ENCODE data around the gene INPP4A.

INPP4A gene

DNA sequence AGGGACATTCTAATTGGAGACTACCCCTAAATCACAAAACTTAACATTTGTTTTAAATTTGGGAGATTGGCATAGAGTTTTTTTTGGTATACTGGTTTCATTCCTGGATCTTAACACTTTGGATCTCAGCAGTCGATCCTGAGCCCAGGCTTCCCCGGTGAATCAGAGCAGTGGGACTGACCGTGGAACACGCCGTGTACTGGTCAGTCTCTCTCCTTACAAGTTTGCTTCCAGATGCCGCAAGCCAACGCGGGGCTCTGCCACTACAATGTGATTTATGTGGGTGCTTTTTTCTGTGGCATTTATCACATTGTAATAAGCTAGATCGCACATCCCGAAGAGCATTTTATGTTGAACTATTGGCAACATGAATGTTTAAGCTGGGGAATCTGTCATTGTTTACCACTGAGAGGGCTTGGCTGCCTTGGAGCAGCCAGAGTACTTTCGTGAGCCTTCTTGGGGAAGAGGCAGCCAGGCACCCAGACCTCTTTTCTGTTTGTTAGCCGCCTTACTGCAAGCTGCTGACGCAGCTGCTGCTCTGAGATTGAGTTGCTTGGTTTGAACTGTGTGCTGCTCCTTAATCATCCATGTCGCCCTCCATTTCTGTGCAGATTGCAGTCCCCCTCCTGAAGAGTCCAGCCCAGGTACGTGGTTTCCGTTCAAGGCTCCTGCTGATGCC, 114.3 kb downstream of the INPP4A start:
- H3K4me3 ChIP-seq (ENCODE audit: low read depth, low read length), result no peak overlapping the region

DNA sequence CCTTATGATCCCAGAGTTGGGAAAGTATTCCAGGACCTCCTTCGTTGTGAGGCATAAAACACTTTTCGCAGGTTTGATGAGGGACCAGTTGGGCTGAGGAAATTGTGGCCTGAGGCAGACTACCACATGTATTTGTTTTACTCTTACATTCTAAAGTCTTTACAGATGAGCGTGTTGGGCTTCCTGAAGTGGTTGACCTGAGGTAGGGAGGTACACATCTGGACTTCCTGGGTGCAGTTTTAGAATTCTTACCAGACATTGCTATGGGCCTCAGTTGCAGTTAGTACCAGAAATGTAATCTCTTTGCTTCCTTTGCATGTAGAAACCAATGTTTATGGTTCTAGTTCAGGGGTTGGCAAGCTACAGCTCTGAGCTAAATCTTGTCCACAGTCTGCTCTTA, 114.9 kb downstream of the INPP4A start:
- no peak overlapping the region for H3K4me3 ChIP-seq (ENCODE audit: low read depth, low read length)

DNA sequence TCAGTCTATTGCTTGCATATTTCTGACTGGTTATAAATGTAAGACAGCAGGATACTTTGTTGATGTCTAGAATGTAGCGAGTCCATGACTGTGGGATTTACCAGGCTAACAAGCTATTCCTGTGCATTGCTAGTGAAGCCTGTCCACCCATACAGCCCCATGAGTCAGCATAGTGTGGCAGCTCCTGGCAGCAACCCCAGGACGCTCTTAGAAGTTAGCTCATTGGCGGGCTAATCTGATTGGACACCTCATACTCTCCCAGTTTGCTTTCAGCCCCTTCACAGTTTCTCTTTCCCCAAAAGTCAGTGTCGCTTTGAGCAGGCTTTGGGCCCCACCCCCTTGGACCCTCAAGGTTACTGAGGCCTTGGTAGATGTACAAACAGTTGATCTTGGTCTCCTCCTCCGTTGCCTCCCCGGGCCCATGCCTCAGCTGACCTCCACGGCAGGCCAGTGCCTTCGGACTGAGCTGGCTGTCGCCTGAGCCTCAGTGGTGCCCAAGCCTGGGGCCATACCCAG, 115.7 kb downstream of the INPP4A start:
- no peak overlapping the region for H3K4me3 ChIP-seq (ENCODE audit: low read depth, low read length)

DNA sequence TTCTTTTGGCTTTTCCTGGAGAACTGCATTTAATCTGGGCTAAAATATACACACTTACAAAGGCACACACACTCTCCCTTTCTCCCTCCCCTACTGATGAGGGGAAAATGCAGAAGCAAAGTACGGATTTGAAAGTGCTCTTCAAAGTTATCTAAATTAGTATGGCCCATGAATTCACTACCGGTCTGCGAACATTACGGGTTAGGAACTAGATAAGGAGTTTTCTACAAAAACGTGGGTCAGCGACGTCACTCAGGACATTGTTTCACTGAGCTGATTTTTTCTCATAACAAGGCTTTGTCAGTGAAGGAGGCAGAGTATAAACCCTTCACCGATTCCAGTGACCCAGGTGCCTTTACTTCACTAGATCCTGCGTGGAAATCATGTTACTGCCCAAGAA, 116.4 kb downstream of the INPP4A start:
- H3K4me3 ChIP-seq (ENCODE audit: low read depth, low read length), result no peak overlapping the region

DNA sequence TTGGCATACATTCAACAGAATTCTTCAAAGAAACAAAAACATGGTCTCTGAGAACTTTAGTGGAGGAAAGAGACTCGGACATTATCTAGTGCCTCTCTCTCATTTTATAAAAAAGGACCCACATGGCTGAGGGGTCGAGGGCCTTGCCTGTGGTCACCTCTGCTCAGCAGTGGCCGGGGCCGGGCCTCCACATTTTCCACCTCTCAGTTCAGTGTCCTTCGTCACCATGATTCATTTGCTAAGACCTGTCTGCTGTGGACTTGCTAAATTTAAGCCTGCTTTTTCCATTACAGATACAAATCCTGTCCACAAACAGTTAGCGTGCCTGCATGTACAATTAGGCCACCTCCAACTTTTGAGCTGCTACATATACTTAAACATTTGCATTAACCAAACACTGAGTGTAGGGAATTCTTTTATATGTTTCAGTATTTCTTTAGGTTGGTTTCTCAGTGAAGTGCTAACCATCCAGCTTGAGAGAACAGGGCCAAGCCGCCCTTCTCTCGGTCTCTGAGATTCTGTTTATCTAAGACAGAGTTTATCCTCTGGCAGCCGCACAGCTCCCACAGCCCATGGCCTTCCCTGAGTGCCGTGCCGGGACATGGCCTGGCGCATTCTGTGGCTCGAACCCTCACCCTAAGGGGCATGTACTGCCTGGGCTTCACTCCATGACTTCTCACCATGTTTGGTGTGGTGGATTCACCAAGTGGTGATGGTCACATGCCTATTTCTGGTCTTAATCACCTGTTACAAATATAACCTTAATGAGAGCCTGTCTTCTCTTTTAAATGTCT, 117.4 kb downstream of the INPP4A start:
- H3K4me3 ChIP-seq (ENCODE audit: low read depth, low read length), result no peak overlapping the region

DNA sequence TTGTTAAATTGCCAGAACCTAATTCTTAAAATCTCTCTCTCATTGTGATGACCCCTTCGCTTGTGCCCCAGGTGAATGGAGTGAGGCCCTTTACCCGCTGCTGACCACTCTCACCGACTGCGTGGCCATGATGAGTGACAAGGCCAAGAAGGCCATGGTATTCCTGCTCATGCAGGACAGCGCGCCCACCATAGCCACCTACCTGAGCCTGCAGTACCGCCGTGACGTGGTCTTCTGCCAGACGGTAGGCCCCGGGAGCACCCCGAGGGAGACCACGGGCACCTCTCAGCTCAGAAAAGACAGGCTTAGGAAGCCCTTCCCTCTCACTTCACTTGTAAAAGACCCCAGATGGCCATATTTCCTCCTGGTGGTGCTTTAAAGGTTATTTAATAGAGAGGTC, 118.7 kb downstream of the INPP4A start:
- H3K4me3 ChIP-seq (ENCODE audit: low read depth, low read length), result no peak overlapping the region

DNA sequence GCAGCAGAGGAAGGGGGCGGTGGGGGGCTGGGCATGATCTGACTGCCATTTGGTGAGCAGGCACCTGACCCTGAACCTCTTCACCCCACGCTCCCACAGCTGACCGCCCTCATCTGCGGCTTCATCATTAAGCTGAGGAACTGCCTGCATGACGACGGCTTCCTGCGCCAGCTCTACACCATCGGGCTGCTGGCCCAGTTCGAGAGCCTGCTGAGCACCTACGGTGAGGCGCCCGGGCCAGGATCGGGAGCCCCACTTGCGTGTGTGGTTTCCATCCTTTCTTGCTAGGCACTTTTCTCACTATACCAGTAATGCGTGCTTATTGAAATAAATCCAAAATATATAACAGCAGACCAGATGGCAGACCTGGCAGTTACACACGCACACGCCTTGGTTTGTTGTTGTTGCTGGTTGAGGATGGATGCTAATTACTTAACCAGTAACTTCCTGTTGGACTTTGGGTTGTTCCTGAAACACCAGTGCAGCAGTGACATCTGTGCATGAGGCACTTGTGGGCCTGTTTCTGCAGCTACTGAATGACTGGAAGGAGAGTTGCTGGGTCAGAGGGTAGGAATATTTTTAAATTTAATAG, 120.0 kb downstream of the INPP4A start:
- no peak overlapping the region for H3K4me3 ChIP-seq (ENCODE audit: low read depth, low read length)

DNA sequence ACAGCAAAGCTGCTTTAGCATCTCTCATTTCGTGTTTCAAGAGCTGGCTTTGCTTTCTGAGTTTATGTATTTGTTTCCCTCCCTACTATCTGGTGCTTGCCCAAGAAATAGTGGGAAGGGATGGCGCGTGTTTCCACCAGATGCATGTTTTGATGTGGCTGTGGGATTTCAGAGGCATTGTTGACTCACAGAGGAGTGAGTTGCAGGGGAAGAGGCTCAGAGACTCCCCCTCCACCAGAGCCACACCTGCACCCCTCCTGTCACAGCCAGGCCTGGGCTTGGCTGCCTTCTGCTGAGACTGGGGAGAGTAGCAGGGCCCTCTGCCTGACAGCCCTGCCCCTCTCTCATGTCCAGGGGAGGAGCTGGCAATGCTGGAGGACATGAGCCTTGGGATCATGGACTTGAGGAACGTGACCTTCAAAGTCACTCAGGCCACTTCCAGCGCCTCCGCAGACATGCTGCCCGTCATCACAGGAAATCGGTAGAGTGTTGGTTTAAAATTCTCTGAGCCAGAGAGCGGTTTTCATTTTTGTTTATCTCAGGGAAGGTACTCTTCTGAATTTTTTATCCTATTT, 120.7 kb downstream of the INPP4A start:
- H3K4me3 ChIP-seq (ENCODE audit: low read depth, low read length), result no peak overlapping the region

DNA sequence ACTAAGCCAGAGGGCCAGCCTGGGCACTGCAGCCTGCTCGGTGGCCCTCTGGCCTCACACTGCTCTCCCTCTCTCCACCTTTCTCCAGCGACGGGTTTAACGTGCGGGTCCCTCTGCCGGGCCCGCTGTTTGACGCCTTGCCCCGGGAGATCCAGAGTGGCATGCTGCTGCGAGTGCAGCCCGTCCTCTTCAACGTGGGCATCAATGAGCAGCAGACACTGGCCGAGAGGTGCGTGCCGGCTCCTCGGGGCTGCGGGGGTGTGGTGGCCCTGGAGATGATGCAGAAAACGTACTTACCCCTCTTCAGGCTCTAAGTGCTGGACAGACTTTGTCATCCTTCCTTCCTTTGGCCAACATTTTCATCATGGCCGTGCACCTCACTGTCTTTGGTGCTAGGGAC, 121.3 kb downstream of the INPP4A start:
- H3K4me3 ChIP-seq (ENCODE audit: low read depth, low read length), result no peak overlapping the region

DNA sequence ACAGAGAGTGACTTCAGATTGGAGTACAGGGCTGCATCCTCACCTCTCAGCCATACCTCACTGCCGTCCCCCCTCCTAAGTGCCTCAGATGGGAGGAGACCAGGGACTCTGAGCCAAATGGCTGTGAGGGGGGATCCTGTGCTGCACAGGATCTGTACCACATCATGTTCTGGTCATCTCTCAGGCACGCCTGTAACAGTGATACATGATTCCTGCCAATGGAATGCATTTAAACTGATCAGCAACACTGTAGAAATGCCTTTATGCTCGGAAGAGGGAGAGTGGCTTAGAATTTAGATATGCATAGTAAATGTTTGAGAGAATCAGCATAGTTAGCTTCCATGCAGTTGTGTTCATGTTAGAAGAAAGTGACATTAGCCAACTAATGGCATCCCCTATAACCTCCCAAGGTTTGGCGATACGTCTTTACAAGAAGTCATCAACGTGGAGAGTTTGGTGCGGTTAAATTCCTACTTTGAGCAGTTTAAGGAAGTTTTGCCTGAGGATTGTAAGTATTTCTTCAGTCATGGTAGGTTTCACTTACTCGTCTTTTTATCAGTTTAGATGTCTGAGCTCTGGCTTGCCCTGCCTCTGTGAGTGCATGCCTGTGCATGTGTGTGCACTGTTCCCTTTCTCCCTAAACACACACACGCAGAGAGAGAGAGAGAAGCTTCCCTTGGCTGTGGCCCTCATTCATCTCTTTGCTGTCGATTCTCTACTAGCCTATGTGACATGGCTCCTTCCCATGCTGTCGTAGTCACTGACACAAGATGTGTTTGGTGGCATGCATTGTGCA, 123.7 kb downstream of the INPP4A start:
- no peak overlapping the region for H3K4me3 ChIP-seq (ENCODE audit: low read depth, low read length)

DNA sequence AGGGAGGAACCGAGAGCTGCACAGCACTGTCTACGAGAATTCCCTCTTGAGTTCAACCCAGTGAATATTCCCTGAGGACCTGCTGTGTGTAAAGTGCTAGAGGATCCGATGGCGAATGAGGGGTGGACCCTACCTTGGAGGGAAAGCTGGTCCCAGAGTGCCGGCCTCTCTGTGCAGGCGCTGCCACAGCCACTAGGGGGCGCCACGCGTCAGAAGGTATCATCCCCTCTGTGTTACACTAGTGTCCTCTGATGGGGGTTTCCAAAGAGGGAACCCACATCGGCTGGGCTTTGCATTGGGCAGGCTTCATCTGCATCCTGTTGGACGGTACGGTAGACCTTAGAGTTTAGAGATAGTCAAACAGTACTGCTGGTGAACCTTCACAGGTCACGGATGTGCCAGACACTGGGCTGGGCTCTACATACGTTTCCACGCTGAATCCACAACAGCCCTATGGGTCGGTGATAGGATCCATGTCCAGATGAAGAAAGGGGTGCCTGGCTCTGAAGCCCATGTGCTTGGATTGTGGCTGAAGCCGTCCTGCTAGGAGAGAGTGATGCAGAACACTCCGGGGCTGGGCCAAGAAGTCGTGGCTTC, 124.6 kb downstream of the INPP4A start:
- no peak overlapping the region for H3K4me3 ChIP-seq (ENCODE audit: low read depth, low read length)

DNA sequence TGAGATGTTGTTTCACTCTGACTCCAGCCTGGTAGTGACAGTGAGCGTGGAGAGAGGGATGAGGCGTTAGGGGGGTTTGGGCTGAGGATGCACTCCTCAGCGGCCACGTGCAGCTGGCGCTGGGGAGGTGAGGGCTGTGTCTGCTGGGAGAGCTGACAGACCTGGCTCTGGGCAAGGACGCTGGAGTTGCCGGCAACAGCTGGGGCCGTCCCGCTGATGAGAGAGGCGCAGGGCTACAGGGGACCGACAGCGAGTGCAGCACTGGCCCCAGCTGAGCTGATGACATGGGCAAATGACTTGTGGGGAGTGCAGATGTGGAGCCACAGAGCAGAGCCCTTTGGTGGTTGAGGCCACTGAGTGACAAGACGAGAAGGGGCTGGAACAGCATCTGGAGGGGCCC, 125.3 kb downstream of the INPP4A start:
- no peak overlapping the region for H3K4me3 ChIP-seq (ENCODE audit: low read depth, low read length)

DNA sequence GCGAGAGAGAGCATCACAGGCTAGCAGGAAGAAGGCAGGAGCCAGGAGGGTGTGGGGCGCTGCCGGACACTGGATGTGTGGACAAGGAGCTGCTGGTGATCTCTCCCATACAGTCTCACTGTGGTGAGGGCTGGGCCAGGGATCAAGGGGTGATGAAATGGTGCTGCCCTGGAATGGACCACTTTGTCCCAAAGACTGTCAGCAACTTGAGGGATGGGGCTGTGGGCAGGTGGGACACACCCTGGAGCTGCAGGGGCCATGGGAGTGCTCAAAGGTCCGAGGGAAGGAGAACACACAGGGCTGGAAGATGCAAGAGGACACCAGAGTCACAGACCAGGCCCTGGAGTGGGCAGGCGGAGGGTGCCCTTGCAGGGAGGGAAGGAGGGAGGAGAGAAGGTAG, 125.7 kb downstream of the INPP4A start:
- H3K4me3 ChIP-seq (ENCODE audit: low read depth, low read length), result no peak overlapping the region

DNA sequence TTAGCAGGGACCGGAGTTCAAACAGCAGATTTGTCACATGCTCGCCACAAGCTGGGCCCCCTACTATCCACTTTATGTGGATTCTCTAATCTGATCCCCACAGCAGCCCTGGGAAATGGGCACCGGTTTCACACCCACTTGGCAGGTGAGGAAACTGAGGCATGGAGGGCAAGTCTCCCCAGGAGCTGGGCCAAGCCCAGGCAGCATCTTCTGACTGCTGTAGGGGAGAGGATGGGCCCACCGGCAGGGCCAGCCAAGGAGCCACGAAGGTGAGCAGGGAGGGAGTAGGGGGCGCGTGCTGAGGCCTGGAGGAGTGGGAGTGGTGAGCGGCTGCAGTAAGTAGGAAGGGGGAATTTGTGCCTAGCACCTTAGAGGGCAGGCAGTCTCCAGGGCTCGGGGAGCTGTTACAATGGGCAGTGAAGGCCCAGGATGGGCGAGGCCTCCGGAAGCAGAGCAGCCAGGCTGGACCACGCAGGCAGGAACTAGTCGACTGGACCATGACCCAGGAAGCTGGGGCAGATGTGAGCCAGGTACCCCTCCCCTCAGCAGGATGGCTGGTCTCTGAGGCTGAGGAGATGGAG, 126.6 kb downstream of the INPP4A start:
- H3K4me3 ChIP-seq (ENCODE audit: low read depth, low read length), result no peak overlapping the region

DNA sequence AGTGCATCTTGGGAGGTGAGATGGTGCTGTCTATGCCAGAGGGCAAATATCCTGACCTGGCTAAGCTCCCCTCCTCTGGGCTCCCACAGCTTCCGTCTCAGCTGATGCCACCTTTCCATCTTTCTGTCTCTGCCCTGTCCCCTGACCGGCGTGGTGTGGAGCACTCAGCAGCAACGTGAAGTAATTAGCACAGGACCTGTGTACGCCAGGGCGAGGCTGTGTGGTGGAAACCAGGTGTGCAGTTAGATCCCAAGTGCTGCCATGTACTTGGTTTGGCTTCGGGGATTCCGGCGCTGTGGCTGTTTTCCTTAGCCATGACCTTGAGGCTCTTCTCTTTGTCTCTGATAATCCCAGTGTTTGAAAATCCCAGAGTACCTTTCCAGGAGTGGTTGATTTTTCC, 127.1 kb downstream of the INPP4A start:
- no peak overlapping the region for H3K4me3 ChIP-seq (ENCODE audit: low read depth, low read length)

DNA sequence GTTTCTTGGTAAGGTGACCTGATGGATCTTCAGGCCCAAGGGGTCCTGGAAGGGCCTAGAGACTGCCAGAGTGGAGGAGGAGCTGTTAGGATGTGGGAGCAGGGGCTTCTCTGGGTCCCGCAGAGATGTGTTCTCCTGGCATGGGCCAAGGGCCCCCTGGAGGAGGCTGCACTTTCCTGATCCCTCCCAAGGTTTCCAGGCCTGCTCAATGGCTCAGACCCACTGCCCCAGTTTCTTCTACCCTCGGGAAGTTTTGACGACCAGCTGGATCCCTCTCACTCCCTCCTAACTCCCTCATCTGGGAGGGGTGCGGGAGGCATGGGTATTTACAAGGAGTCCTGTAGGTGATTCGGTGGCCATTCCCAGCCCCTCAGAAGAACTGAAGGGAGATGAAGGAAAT, 127.6 kb downstream of the INPP4A start:
- no peak overlapping the region for H3K4me3 ChIP-seq (ENCODE audit: low read depth, low read length)

DNA sequence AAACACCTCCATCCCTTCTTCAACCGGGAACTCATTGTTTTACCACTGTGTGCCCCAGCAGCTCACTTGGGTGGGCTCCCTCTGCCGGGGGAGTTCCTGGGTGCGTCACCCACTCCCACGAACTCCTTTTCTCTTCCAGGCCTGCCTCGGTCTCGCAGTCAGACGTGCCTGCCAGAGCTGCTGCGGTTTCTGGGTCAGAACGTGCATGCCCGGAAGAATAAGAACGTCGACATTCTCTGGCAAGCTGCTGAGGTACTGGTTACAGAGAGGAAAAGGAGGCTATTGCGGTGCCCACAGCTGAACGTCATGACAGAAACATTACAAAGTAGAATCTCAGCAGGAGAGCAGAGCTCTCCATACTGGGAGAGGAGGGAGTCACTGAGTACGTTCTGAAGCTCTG, 128.0 kb downstream of the INPP4A start:
- H3K4me3 ChIP-seq (ENCODE audit: low read depth, low read length), result no peak overlapping the region

DNA sequence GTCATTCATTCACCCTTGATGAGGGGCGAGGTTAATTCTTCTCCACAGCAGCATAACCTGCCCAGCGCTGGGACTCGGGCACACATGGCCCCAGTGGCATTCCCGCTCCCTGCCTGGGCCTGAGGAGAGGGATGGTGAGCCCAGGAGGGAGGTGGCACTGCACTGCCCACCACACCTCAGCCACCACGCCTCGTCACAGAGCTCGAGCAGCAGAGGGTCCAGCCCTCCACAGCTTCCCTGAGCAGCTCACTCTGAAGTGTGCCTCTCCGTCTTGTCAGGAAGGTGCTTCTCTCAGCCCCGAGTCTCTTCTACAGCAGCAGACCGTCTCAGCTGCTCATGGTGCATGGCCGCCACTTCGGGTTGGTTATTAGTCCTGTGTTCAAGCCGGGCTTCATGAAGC, 128.8 kb downstream of the INPP4A start:
- H3K4me3 ChIP-seq (ENCODE audit: low read depth, low read length), result no peak overlapping the region

DNA sequence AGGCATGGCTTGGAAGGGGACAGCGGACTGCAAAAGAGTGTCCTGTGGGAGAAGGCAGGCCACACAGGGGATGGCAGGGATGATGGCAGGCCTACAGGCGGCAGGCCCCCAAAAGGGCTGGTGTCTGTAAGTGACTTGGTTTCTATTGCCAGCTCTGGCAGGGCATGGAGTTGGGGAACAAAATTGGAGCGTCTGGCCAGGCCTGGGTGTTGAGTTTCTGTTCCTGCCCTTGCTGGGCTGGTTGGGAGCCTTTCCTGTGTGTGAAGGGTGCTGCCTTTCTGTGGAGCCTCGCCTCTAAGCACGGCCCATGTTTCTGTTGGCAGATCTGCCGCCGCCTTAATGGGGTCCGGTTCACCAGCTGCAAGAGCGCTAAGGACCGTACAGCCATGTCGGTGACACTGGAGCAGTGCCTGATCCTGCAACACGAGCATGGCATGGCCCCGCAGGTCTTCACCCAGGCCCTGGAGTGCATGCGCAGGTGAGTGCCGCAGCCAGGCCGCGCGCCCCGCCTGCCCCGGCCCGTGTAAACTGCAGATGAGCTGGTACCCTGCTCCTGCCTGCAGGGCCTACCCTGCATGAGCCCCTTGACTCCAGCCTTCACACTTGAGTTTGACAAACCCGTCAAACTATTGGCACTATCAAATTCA, 132.1 kb downstream of the INPP4A start:
- no peak overlapping the region for H3K4me3 ChIP-seq (ENCODE audit: low read depth, low read length)

DNA sequence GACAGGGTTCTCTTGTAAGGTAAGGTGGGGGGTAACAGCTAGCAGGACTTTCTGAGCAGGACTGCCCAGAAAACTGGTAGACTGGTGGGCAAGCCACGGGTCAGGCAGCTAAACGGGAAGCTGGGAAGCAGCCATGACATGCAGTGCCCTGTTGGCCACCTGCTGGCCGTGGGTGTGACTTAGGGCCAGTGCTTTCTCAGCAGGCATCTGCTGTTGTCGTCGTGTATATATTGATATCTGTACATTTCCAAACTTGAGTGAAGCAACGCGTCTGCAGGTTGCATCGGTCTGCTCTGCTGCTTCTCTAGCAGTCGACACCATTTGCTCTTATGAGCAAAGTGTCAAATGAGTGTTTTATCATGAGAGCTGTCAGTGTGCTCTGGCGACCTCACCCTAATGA, 132.7 kb downstream of the INPP4A start:
- no peak overlapping the region for H3K4me3 ChIP-seq (ENCODE audit: low read depth, low read length)
